ENCODE data around the gene FOXF1.

- TF ChIP-seq EP300 (IDR thresholded peaks at IDR 0.05) (no peak), CTCF (IDR thresholded peaks at IDR 0.05) (no peak), POLR2AphosphoS5 (IDR thresholded peaks at IDR 0.05) (no peak), POLR2A (IDR thresholded peaks at IDR 0.05) (no peak)
Measured at GRCh38 chr16:86562356-86562755, 52.0 kb downstream of the FOXF1 start.
